IPS DF 6.9 (cell line): ENCODE results near the gene IL1R1.

Experiments
- DNase-seq: peaks from one replicate; pipeline ENCODE4 v3.0.0-alpha.2; 2013; ENCODE audit warnings: low read depth, low spot score
- H3K27ac ChIP-seq: one replicate; pipeline ENCODE4 v1.5.1; 2013; ENCODE audit warnings: low read length, control low read depth
- H3K27me3 ChIP-seq: 2 replicates; pipeline ENCODE4 v1.6.1; 2013; ENCODE audit warnings: mild to moderate bottlenecking, low read length; ENCODE audit not compliant: control insufficient read depth, insufficient read depth
- H3K36me3 ChIP-seq: 2 replicates; pipeline ENCODE4 v1.6.1; 2013; ENCODE audit warnings: low read length; ENCODE audit not compliant: control insufficient read depth, insufficient read depth
- H3K4me1 ChIP-seq: 2 replicates; pipeline ENCODE4 v1.6.1; 2013; ENCODE audit warnings: low read length; ENCODE audit not compliant: control insufficient read depth, insufficient read depth
- H3K4me3 ChIP-seq: 2 replicates; pipeline ENCODE4 v1.5.1; 2013; ENCODE audit warnings: mild to moderate bottlenecking, low read length
- H3K9me3 ChIP-seq: 2 replicates; pipeline ENCODE4 v1.6.1; 2013; ENCODE audit warnings: low read length, inconsistent platforms; ENCODE audit not compliant: control insufficient read depth, insufficient read depth
- WGBS: extraction: QIAGEN DNeasy Blood & Tissue Kit; methylation state at CpG from one replicate; pipeline ENCODE4 v1.1.7; 2013; ENCODE audit warnings: mixed read lengths, missing lambda C conversion rate; ENCODE audit not compliant: insufficient read length, insufficient coverage; 5-methylcytosine and 5-hydroxymethylcytosine counted together

Gene IL1R1

GRCh38 chr2:102186791-102187495, 44.4 kb downstream of the IL1R1 start, which contains the start of gene IL1RL2:
IL1RL2 (plus strand) TSS chr2:102187023; CDS start chr2:102187868, 845 bp downstream.
- DNase-seq = no peak
- Histone ChIP-seq H3K4me3 (peak within 1 kb of the TSS; percentile 13; the same call in 1 of the 2 replicates), H3K27me3 (peaks cover 20% of the 10 kb centered on the region), H3K27ac (no peak within 1 kb of the TSS), H3K4me1 (no peaks in the 10 kb centered on the region; the same call in 1 of the 2 replicates), H3K36me3 (no peaks in the 10 kb centered on the region), H3K9me3 (no peaks in the 10 kb centered on the region)
- no CpG with 5 or more reads among the region's 36 CpGs for WGBS

- Histone ChIP-seq H3K36me3 (no peaks in the 10 kb centered on the region), H3K9me3 (no peaks in the 10 kb centered on the region), H3K27me3 (peaks cover 20% of the 10 kb centered on the region), H3K4me3 (peak overlapping the region; percentile 13; the same call in 1 of the 2 replicates), H3K27ac (no peak overlapping the region), H3K4me1 (no peaks in the 10 kb centered on the region; the same call in 1 of the 2 replicates)
- no CpG with 5 or more reads among the region's 50 CpGs for WGBS
- peak; percentile 11 for DNase-seq
Observed at GRCh38 chr2:102187496-102188150, 45.1 kb downstream of the IL1R1 start.

GRCh38 chr2:102190430-102191107, 48.0 kb downstream of the IL1R1 start:
- H3K27ac ChIP-seq = no peak overlapping the region
- no peaks in the 10 kb centered on the region for H3K9me3 ChIP-seq
- H3K4me3 ChIP-seq = no peak overlapping the region
- H3K4me1 ChIP-seq = no peaks in the 10 kb centered on the region; the same call in 1 of the 2 replicates
- WGBS = no CpG with 5 or more reads among the region's 10 CpGs
- H3K27me3 ChIP-seq = peaks cover 20% of the 10 kb centered on the region
- no peaks in the 10 kb centered on the region for H3K36me3 ChIP-seq
- no peak for DNase-seq

GRCh38 chr2:102191501-102191900, 49.0 kb downstream of the IL1R1 start:
- no peak overlapping the region for H3K27ac ChIP-seq
- H3K9me3 ChIP-seq = no peaks in the 10 kb centered on the region
- no peaks in the 10 kb centered on the region for H3K36me3 ChIP-seq
- no peak for DNase-seq
- H3K4me1 ChIP-seq = no peaks in the 10 kb centered on the region; the same call in 1 of the 2 replicates
- WGBS = no CpG with 5 or more reads among the region's 1 CpG
- H3K27me3 ChIP-seq = peaks cover 17% of the 10 kb centered on the region
- H3K4me3 ChIP-seq = no peak overlapping the region

- no peaks in the 10 kb centered on the region for H3K9me3 ChIP-seq
- no peak overlapping the region for H3K27ac ChIP-seq
- no peaks in the 10 kb centered on the region for H3K36me3 ChIP-seq
- H3K4me3 ChIP-seq = no peak overlapping the region
- peaks cover 2% of the 10 kb centered on the region for H3K27me3 ChIP-seq
- DNase-seq = no peak
- H3K4me1 ChIP-seq = no peaks in the 10 kb centered on the region
- no CpG with 5 or more reads among the region's 1 CpG for WGBS
Observed at GRCh38 chr2:102193074-102193473, 50.5 kb downstream of the IL1R1 start.

- H3K4me3 ChIP-seq = no peak overlapping the region
- H3K36me3 ChIP-seq = no peaks in the 10 kb centered on the region
- no CpG with 5 or more reads among the region's 5 CpGs for WGBS
- no peak for DNase-seq
- no peaks in the 10 kb centered on the region for H3K9me3 ChIP-seq
- no peaks in the 10 kb centered on the region for H3K27me3 ChIP-seq
- no peaks in the 10 kb centered on the region for H3K4me1 ChIP-seq
- H3K27ac ChIP-seq = no peak overlapping the region
Observed at GRCh38 chr2:102194609-102195268, 52.2 kb downstream of the IL1R1 start.

GRCh38 chr2:102197389-102198137, 55.0 kb downstream of the IL1R1 start:
- Histone ChIP-seq H3K27me3 (no peaks in the 10 kb centered on the region), H3K4me1 (no peaks in the 10 kb centered on the region), H3K4me3 (no peak overlapping the region), H3K27ac (no peak overlapping the region), H3K9me3 (no peaks in the 10 kb centered on the region), H3K36me3 (no peaks in the 10 kb centered on the region)
- no CpG with 5 or more reads among the region's 5 CpGs for WGBS
- DNase-seq = no peak

- H3K36me3 ChIP-seq = no peaks in the 10 kb centered on the region
- no peak overlapping the region for H3K27ac ChIP-seq
- no peaks in the 10 kb centered on the region for H3K4me1 ChIP-seq
- no peak overlapping the region for H3K4me3 ChIP-seq
- no peak for DNase-seq
- H3K27me3 ChIP-seq = no peaks in the 10 kb centered on the region
- no CpG with 5 or more reads among the region's 1 CpG for WGBS
- no peaks in the 10 kb centered on the region for H3K9me3 ChIP-seq
Observed at GRCh38 chr2:102200539-102200938, 58.0 kb downstream of the IL1R1 start.

- no peaks in the 10 kb centered on the region for H3K27me3 ChIP-seq
- no peaks in the 10 kb centered on the region for H3K9me3 ChIP-seq
- H3K4me1 ChIP-seq = no peaks in the 10 kb centered on the region
- DNase-seq = no peak
- H3K4me3 ChIP-seq = no peak overlapping the region
- H3K27ac ChIP-seq = no peak overlapping the region
- no peaks in the 10 kb centered on the region for H3K36me3 ChIP-seq
Observed at GRCh38 chr2:102204638-102205037, 62.1 kb downstream of the IL1R1 start.
